Lower lobe of right lung (tissue), 2 donors: ENCODE results near the gene SYNE4. TPM values are rescaled to one million over a fixed set of nuclear protein-coding genes. Genes with fewer than 3 reads are reported as not detected.
A peak's percentile ranks its signal among the peaks of the same experiment; 100 is the strongest.
"Not testable (repeated sequence)": the region's sequence is repeated elsewhere in the genome, so short reads cannot be mapped to it uniquely, and the experiment has no call there.

Experiments
- ATAC-seq, 2 donors: fragments of 200-7000 bp; cut with Tn5 transposase; one replicate each; pipeline ENCODE4 v1.9.1; 2020 to 2022; ENCODE audit warnings: mild to moderate bottlenecking in 2 of 2, moderate library complexity in 2 of 2
- DNase-seq: peaks from one replicate; pipeline ENCODE4 v3.0.0-alpha.2; 2020
- H3K27ac ChIP-seq: fragments of 200-600 bp; one replicate; pipeline ENCODE4 v1.8.0; 2022
- H3K27me3 ChIP-seq: fragments of 200-600 bp; one replicate; pipeline ENCODE4 v1.8.0; 2022; ENCODE audit warnings: low read depth
- H3K36me3 ChIP-seq: fragments of 200-600 bp; one replicate; pipeline ENCODE4 v1.8.0; 2022; ENCODE audit warnings: mild to moderate bottlenecking
- H3K4me1 ChIP-seq: fragments of 200-600 bp; one replicate; pipeline ENCODE4 v1.8.0; 2022
- H3K4me3 ChIP-seq: fragments of 200-600 bp; one replicate; pipeline ENCODE4 v1.8.0; 2022; ENCODE audit warnings: mild to moderate bottlenecking
- H3K9me3 ChIP-seq: fragments of 200-600 bp; one replicate; pipeline ENCODE4 v1.8.0; 2022
- intact Hi-C: fragments of 100-400 bp; cut with DNase I; formaldehyde crosslinking; loops from one replicate; pipeline ENCODE4 v1.11.0; 2022
- total RNA-seq: library from RNA; stranded (reverse); fragmentation: NEBNext Ultra II Directional; extraction: Animal tissue kit (Norgen Biotek cat#: 25700); gene quantifications from one replicate; pipeline ENCODE4 v1.2.1, GENCODE V29; 2021
- TF ChIP-seq, protein P1 (sequence below): fragments of 200-600 bp; IDR thresholded peaks from one replicate; pipeline ENCODE4 v1.8.0; 2022; ENCODE audit warnings: antibody characterized with exemption, mild to moderate bottlenecking
- donor health status: DM: no; HTN: yes; CAD: no; lungs with severe emphysema.

The SYNE4 gene
- total RNA-seq, 1 donor from 2014 or later = 8.9 TPM

DNA sequence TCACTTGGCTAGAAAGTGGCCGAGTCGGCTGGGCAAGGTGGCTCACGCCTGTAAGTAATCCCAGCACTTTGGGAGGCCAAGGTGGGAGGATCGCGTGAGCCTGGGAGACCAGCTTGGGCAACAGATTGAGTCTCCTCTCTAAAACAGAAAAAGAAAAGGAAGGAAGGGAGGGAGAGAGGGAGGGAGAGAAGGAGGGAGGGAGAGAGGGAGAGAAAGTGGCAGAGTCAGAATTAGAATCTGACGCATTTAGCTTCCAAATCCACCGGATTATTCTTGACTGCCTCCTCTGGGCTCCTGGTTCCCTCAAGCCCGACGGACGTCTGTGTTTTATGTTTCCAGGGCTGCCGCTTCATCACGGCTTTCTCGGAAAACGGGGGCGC is 50.0 kb downstream of the SYNE4 start:
- H3K36me3 ChIP-seq = no peaks in the 10 kb centered on the region
- peaks cover 7% of the 10 kb centered on the region for H3K4me1 ChIP-seq
- intact Hi-C loops = no loop called here
- ATAC-seq (no peak), DNase-seq (no peak)
- H3K4me3 ChIP-seq = peak overlapping the region; percentile 36
- H3K27me3 ChIP-seq = peaks cover 43% of the 10 kb centered on the region
- no peak overlapping the region for H3K27ac ChIP-seq
- no peaks in the 10 kb centered on the region for H3K9me3 ChIP-seq
- TF ChIP-seq, protein P1, sequence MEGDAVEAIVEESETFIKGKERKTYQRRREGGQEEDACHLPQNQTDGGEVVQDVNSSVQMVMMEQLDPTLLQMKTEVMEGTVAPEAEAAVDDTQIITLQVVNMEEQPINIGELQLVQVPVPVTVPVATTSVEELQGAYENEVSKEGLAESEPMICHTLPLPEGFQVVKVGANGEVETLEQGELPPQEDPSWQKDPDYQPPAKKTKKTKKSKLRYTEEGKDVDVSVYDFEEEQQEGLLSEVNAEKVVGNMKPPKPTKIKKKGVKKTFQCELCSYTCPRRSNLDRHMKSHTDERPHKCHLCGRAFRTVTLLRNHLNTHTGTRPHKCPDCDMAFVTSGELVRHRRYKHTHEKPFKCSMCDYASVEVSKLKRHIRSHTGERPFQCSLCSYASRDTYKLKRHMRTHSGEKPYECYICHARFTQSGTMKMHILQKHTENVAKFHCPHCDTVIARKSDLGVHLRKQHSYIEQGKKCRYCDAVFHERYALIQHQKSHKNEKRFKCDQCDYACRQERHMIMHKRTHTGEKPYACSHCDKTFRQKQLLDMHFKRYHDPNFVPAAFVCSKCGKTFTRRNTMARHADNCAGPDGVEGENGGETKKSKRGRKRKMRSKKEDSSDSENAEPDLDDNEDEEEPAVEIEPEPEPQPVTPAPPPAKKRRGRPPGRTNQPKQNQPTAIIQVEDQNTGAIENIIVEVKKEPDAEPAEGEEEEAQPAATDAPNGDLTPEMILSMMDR = no peak

- H3K36me3 ChIP-seq, ATAC-seq, DNase-seq, H3K9me3 ChIP-seq, H3K4me3 ChIP-seq, intact Hi-C loops, H3K27ac ChIP-seq, H3K4me1 ChIP-seq: not testable (repeated sequence)
- H3K27me3 ChIP-seq = peaks cover 39% of the 10 kb centered on the region
Measured at GRCh38 chr19:35957411-35957810, 51.2 kb downstream of the SYNE4 start.

- Histone ChIP-seq H3K4me3 (no peak overlapping the region), H3K9me3 (no peaks in the 10 kb centered on the region), H3K27me3 (peaks cover 29% of the 10 kb centered on the region), H3K27ac (no peak overlapping the region), H3K36me3 (no peaks in the 10 kb centered on the region), H3K4me1 (peaks cover 7% of the 10 kb centered on the region)
- ATAC-seq (no peak), DNase-seq (no peak)
- intact Hi-C loops = no loop called here
- TF ChIP-seq, protein P1 = no peak
Measured at GRCh38 chr19:35955881-35956634, 52.6 kb downstream of the SYNE4 start.

Other genes starting within 250 kb of the SYNE4 start
- gene ARHGAP33, start 233.2 kb downstream of the SYNE4 start, total RNA-seq = 13.1 TPM
- gene PRODH2, start 196.0 kb downstream of the SYNE4 start, total RNA-seq = not detected
- gene NPHS1, start 156.3 kb downstream of the SYNE4 start, total RNA-seq = not detected
- 0.12 TPM for gene KIRREL2, start 151.9 kb downstream of the SYNE4 start, total RNA-seq
- gene APLP1, start 140.2 kb downstream of the SYNE4 start, total RNA-seq = 2.1 TPM
- 17.2 TPM for gene NFKBID, start 108.3 kb downstream of the SYNE4 start, total RNA-seq
- gene HCST, start 106.3 kb downstream of the SYNE4 start, total RNA-seq = 43.3 TPM
- 460 TPM for gene TYROBP, start 100.5 kb downstream of the SYNE4 start, total RNA-seq
- 14.6 TPM for gene LRFN3, start 72.4 kb downstream of the SYNE4 start, total RNA-seq
- 14.4 TPM for gene SDHAF1, start 13.6 kb downstream of the SYNE4 start, total RNA-seq
- 21.0 TPM for gene ALKBH6, start 5.4 kb upstream of the SYNE4 start, total RNA-seq
- 8.1 TPM for gene CLIP3, start 24.1 kb upstream of the SYNE4 start, total RNA-seq
- 5.5 TPM for gene THAP8, start 45.5 kb upstream of the SYNE4 start, total RNA-seq
- gene WDR62, start 46.1 kb upstream of the SYNE4 start, total RNA-seq = 1.3 TPM
- gene OVOL3, start 102.3 kb upstream of the SYNE4 start, total RNA-seq = not detected
- 38.7 TPM for gene POLR2I, start 106.1 kb upstream of the SYNE4 start, total RNA-seq
- gene TBCB, start 106.7 kb upstream of the SYNE4 start, total RNA-seq = 90.2 TPM
- 584 TPM for gene CAPNS1, start 131.3 kb upstream of the SYNE4 start, total RNA-seq
- gene COX7A1, start 143.6 kb upstream of the SYNE4 start, total RNA-seq = 64.2 TPM
- 3.7 TPM for gene ZNF565, start 205.9 kb upstream of the SYNE4 start, total RNA-seq
- gene ZNF146, start 206.3 kb upstream of the SYNE4 start, total RNA-seq = 37.3 TPM